Measurements from ENCODE around the gene METTL13. TPM values are rescaled to one million over a fixed set of nuclear protein-coding genes. Genes with fewer than 3 reads are reported as not detected.

Gene METTL13
- total and polyA plus RNA-seq, 2 experiments from 2014 or later, result 18.8 to 22.0 TPM

- Histone ChIP-seq H3K79me2 (ENCODE audit: insufficient read depth) (peaks cover 68% of the 10 kb centered on the region), H3K9me2 (ENCODE audit: insufficient read depth) (no peaks in the 10 kb centered on the region), H3K4me1 (ENCODE audit: insufficient read depth) (peaks cover 22% of the 10 kb centered on the region), H3K9me3 (ENCODE audit: low read depth) (no peaks in the 10 kb centered on the region), H3K4me2 (ENCODE audit: unreplicated experiment) (peak overlapping the region; percentile 41), H3K27me3 (replicated peaks; ENCODE audit: insufficient read depth) (no peaks in the 10 kb centered on the region), H3K36me3 (ENCODE audit: low read depth) (peaks cover 22% of the 10 kb centered on the region), H4K20me1 (ENCODE audit: insufficient read depth) (no peaks in the 10 kb centered on the region), H3K4me3 (no peak overlapping the region), H3K9ac (peak overlapping the region; percentile 41), H3F3A (ENCODE audit: insufficient read depth) (peaks cover 33% of the 10 kb centered on the region), H2AFZ (0 out of 2 replicates have a peak overlapping the region, but pooled peaks have one; percentile 36), H3K27ac (peak overlapping the region; percentile 71)
- 75 to 79% methylated on average over 5 of the region's 5 CpGs for WGBS, 2 experiments (ENCODE audit: low coverage in 1 of 2, low lambda C conversion rate in 2 of 2, missing lambda C conversion rate in 2 of 2)
- peak; percentile 96 for DNase-seq
- TF ChIP-seq EZH2 (IDR thresholded peaks at IDR 0.05; ENCODE audit: insufficient read depth, poor library complexity, severe bottlenecking) (no peak), EZH2phosphoT487 (IDR thresholded peaks at IDR 0.05; ENCODE audit: insufficient read depth, low read depth) (no peak)
- in situ Hi-C loops (cut with MboI), result no loop called here
Observed at GRCh38 chr1:171788696-171789095, 7.2 kb downstream of the METTL13 start.

DNA sequence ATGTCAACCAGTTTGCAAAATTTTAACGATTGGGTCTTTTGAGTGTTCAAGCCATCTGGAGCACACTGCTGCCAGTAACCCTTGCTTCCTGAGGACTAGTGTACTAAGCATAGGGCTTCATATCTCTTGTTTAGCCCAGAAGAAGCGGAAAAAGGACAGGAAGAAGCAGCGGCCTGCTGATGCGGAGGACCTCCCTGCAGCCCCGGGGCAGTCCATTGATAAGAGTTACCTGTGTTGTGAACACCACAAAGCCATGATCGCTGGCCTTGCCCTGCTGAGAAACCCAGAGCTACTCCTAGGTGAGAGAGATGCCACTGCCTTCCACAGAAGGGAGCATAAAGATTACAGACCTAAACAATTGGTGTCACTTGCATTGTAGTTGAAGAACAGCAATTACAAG is 8.9 kb downstream of the METTL13 start:
- no peak overlapping the region for H2AFZ ChIP-seq
- in situ Hi-C loops (cut with MboI), result no loop called here
- no peaks in the 10 kb centered on the region for H3K27me3 ChIP-seq (replicated peaks; ENCODE audit: insufficient read depth)
- TF ChIP-seq EZH2 (IDR thresholded peaks at IDR 0.05; ENCODE audit: insufficient read depth, poor library complexity, severe bottlenecking), result no peak
- TF ChIP-seq EZH2phosphoT487 (IDR thresholded peaks at IDR 0.05; ENCODE audit: insufficient read depth, low read depth), result no peak
- no peaks in the 10 kb centered on the region for H3K9me3 ChIP-seq (ENCODE audit: low read depth)
- H3F3A ChIP-seq (ENCODE audit: insufficient read depth), result peaks cover 48% of the 10 kb centered on the region
- no peaks in the 10 kb centered on the region for H3K9me2 ChIP-seq (ENCODE audit: insufficient read depth)
- no peak for DNase-seq
- no peak overlapping the region for H3K27ac ChIP-seq
- no peaks in the 10 kb centered on the region for H4K20me1 ChIP-seq (ENCODE audit: insufficient read depth)
- WGBS, 2 experiments (ENCODE audit: low coverage in 1 of 2, low lambda C conversion rate in 2 of 2, missing lambda C conversion rate in 2 of 2), result 83 to 95% methylated on average over 6 of the region's 6 CpGs
- no peak overlapping the region for H3K4me3 ChIP-seq
- H3K9ac ChIP-seq, result no peak overlapping the region
- H3K79me2 ChIP-seq (ENCODE audit: insufficient read depth), result peaks cover 57% of the 10 kb centered on the region
- H3K36me3 ChIP-seq (ENCODE audit: low read depth), result peaks cover 27% of the 10 kb centered on the region
- peaks cover 37% of the 10 kb centered on the region for H3K4me1 ChIP-seq (ENCODE audit: insufficient read depth)
- no peak overlapping the region for H3K4me2 ChIP-seq (ENCODE audit: unreplicated experiment)

DNA sequence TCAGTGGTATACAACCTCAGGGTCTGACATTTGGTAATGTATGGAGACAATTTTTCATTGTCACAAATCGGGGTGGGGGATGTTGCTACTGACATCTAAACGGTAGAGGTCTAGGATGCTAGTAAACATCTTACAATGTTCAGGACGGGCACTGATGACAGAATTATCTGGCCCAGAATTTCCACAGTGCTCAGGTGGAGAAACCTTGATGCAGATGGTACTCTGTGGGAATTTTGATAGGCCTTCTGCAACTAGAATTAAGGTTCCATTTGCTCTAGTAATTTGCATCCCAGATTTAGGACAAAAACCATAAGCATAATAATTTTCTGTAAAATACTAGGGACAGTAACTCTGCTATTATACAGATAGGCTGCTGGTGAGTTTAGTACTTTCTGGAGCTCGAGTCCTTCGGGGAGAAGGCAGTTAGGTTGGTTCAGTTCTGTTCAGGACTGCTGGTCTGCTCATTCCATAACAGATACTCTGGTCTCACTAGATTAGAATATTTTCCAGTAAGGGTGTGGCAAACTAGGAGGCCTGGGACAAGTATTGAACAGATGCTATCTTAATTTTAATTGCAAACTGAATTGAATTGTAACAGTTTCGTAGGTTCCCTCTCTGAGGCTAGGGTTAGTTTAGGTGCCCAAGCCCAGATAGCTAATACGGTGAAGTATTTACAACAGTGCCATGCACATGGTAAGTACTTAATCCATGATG is 11.4 kb downstream of the METTL13 start:
- WGBS, 2 experiments (ENCODE audit: low coverage in 1 of 2, low lambda C conversion rate in 2 of 2, missing lambda C conversion rate in 2 of 2), result 88 to 92% methylated on average over 7 of the region's 7 CpGs
- Histone ChIP-seq H3K4me2 (ENCODE audit: unreplicated experiment) (no peak overlapping the region), H3K79me2 (ENCODE audit: insufficient read depth) (peaks cover 47% of the 10 kb centered on the region), H4K20me1 (ENCODE audit: insufficient read depth) (no peaks in the 10 kb centered on the region), H3K9me3 (ENCODE audit: low read depth) (no peaks in the 10 kb centered on the region), H3K4me3 (no peak overlapping the region), H3K27me3 (replicated peaks; ENCODE audit: insufficient read depth) (no peaks in the 10 kb centered on the region), H3K9me2 (ENCODE audit: insufficient read depth) (no peaks in the 10 kb centered on the region), H3K9ac (no peak overlapping the region), H3F3A (ENCODE audit: insufficient read depth) (peaks cover 47% of the 10 kb centered on the region), H3K36me3 (ENCODE audit: low read depth) (peaks cover 30% of the 10 kb centered on the region), H3K27ac (peak overlapping the region; percentile 89; the same call in 1 of the 2 replicates), H2AFZ (no peak overlapping the region), H3K4me1 (ENCODE audit: insufficient read depth) (peaks cover 37% of the 10 kb centered on the region)
- DNase-seq, result no peak
- in situ Hi-C loops (cut with MboI), result no loop called here
- TF ChIP-seq EZH2phosphoT487 (IDR thresholded peaks at IDR 0.05; ENCODE audit: insufficient read depth, low read depth) (no peak), EZH2 (IDR thresholded peaks at IDR 0.05; ENCODE audit: insufficient read depth, poor library complexity, severe bottlenecking) (no peak)

DNA sequence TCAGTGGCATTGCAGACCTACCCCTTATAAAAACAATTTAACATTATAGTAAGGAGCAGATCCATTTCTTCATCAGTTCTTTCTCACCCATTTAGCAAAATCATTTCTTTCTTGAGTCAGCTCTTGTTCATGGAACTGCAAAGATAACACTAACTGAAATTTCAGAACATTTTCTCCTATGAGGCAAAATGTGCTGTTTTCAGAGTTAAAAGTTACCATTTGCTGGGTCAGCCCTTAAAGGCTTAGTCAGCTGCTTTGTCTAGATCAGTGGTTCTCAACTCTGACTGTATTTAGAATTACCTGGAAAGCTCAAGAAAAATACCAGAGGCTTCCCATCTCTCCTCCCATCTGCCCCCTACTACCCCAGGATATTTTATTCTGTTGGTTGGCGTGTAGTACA is 12.2 kb downstream of the METTL13 start:
- DNase-seq, result peak; percentile 51
- H3K9ac ChIP-seq, result peak overlapping the region; percentile 38
- H3K27ac ChIP-seq, result peak overlapping the region; percentile 89
- H3K9me3 ChIP-seq (ENCODE audit: low read depth), result no peaks in the 10 kb centered on the region
- H3K4me2 ChIP-seq (ENCODE audit: unreplicated experiment), result peak overlapping the region; percentile 52
- H2AFZ ChIP-seq, result no peak overlapping the region
- H3K27me3 ChIP-seq (replicated peaks; ENCODE audit: insufficient read depth), result no peaks in the 10 kb centered on the region
- in situ Hi-C loops (cut with MboI), result no loop called here
- H3K4me1 ChIP-seq (ENCODE audit: insufficient read depth), result peaks cover 30% of the 10 kb centered on the region
- H4K20me1 ChIP-seq (ENCODE audit: insufficient read depth), result no peaks in the 10 kb centered on the region
- peak overlapping the region; percentile 17; the same call in 1 of the 2 replicates for H3K4me3 ChIP-seq
- peaks cover 38% of the 10 kb centered on the region for H3F3A ChIP-seq (ENCODE audit: insufficient read depth)
- WGBS, 2 experiments (ENCODE audit: low coverage in 1 of 2, low lambda C conversion rate in 2 of 2, missing lambda C conversion rate in 2 of 2), result 93 to 95% methylated on average over 1 of the region's 1 CpG
- H3K79me2 ChIP-seq (ENCODE audit: insufficient read depth), result peaks cover 45% of the 10 kb centered on the region
- TF ChIP-seq EZH2phosphoT487 (IDR thresholded peaks at IDR 0.05; ENCODE audit: insufficient read depth, low read depth), result no peak
- TF ChIP-seq EZH2 (IDR thresholded peaks at IDR 0.05; ENCODE audit: insufficient read depth, poor library complexity, severe bottlenecking), result no peak
- no peaks in the 10 kb centered on the region for H3K9me2 ChIP-seq (ENCODE audit: insufficient read depth)
- H3K36me3 ChIP-seq (ENCODE audit: low read depth), result peaks cover 30% of the 10 kb centered on the region

All from GM23248 (cell line).